Measurements from ENCODE around the gene PTOV1.

Gene PTOV1

GRCh38 chr19:49850487-49851342 is at the start of gene PTOV1:
Gene PTOV1, plus strand, starts transcription at chr19:49851159.
- DNase-seq (ENCODE audit: low read depth in 2 of 2) = peak; percentile 80 to 85

- DNase-seq (ENCODE audit: low read depth in 2 of 2) = no peak
These were observed 49.5 kb upstream of the PTOV1 start for GRCh38 chr19:49801401-49801888.

- DNase-seq (ENCODE audit: low read depth in 2 of 2) = no peak
These were observed 48.8 kb upstream of the PTOV1 start for GRCh38 chr19:49801966-49802661.

- DNase-seq (ENCODE audit: low read depth in 2 of 2) = no peak
These were observed 48.0 kb upstream of the PTOV1 start for GRCh38 chr19:49802836-49803528.

GRCh38 chr19:49803529-49803856 is 47.5 kb upstream of the PTOV1 start:
- no peak for DNase-seq (ENCODE audit: low read depth in 2 of 2)

GRCh38 chr19:49805822-49806619 is 44.9 kb upstream of the PTOV1 start:
- DNase-seq (ENCODE audit: low read depth in 2 of 2) = no peak

GRCh38 chr19:49806620-49806959 is 44.4 kb upstream of the PTOV1 start:
- DNase-seq (ENCODE audit: low read depth in 2 of 2) = no peak

GRCh38 chr19:49807058-49807903 is 43.7 kb upstream of the PTOV1 start:
- no peak for DNase-seq (ENCODE audit: low read depth in 2 of 2)

GRCh38 chr19:49807904-49808675 is 42.9 kb upstream of the PTOV1 start:
- DNase-seq (ENCODE audit: low read depth in 2 of 2) = no peak

GRCh38 chr19:49808711-49809159 is 42.2 kb upstream of the PTOV1 start:
- DNase-seq (ENCODE audit: low read depth in 2 of 2) = peak; percentile 78 to 84

GRCh38 chr19:49809160-49809940 is 41.6 kb upstream of the PTOV1 start:
- DNase-seq (ENCODE audit: low read depth in 2 of 2) = peak; percentile 26 to 30

GRCh38 chr19:49809941-49810389 is 41.0 kb upstream of the PTOV1 start:
- no peak for DNase-seq (ENCODE audit: low read depth in 2 of 2)

GRCh38 chr19:49811328-49811727 is 39.6 kb upstream of the PTOV1 start:
- DNase-seq (ENCODE audit: low read depth in 2 of 2) = no peak

- no peak for DNase-seq (ENCODE audit: low read depth in 2 of 2)
These were observed 38.4 kb upstream of the PTOV1 start for GRCh38 chr19:49812452-49812996.

- peak; percentile 81 to 86 for DNase-seq (ENCODE audit: low read depth in 2 of 2)
These were observed 37.7 kb upstream of the PTOV1 start, which contains the start of gene FUZ for GRCh38 chr19:49812997-49813861. Gene FUZ, minus strand, starts transcription at chr19:49813292. Its CDS starts 186 bp downstream, at chr19:49813106.

- no peak for DNase-seq (ENCODE audit: low read depth in 2 of 2)
These were observed 36.9 kb upstream of the PTOV1 start for GRCh38 chr19:49814010-49814409.

- DNase-seq (ENCODE audit: low read depth in 2 of 2) = no peak
These were observed 34.4 kb upstream of the PTOV1 start for GRCh38 chr19:49816590-49816989.

Measured in stimulated activated CD8-positive, alpha-beta memory T cell treated with anti-CD3 and anti-CD28 coated beads, Interleukin-2, amount 100 ng/mL, for 48 hours (primary cell).